GM06990 (cell line): ENCODE results near the gene KLK15.

Source experiments
- DNase-seq: peaks from one replicate; pipeline ENCODE4 v3.0.0-alpha.2; 2011; ENCODE audit not compliant: insufficient read length; ENCODE audit errors: extremely low read depth
- H3K27me3 ChIP-seq: replicated peaks from 2 replicates; pipeline ENCODE4 v1.6.0; 2011; ENCODE audit warnings: low read length; ENCODE audit not compliant: control insufficient read depth, insufficient read depth
- H3K36me3 ChIP-seq: 2 replicates; pipeline ENCODE4 v1.5.1; 2011; ENCODE audit warnings: low read length; ENCODE audit not compliant: control insufficient read depth, insufficient read depth
- H3K4me3 ChIP-seq: replicated peaks from 2 replicates; pipeline ENCODE4 v1.5.1; 2011; ENCODE audit warnings: low read depth, mild to moderate bottlenecking, control low read depth, low read length
- TF ChIP-seq, protein P1 (sequence below): IDR thresholded peaks from 2 replicates; pipeline ENCODE4 v1.5.1; 2011; ENCODE audit warnings: low read length, control low read depth, mild to moderate bottlenecking, inconsistent platforms; ENCODE audit not compliant: insufficient read depth, poor library complexity, severe bottlenecking

The KLK15 gene

DNA sequence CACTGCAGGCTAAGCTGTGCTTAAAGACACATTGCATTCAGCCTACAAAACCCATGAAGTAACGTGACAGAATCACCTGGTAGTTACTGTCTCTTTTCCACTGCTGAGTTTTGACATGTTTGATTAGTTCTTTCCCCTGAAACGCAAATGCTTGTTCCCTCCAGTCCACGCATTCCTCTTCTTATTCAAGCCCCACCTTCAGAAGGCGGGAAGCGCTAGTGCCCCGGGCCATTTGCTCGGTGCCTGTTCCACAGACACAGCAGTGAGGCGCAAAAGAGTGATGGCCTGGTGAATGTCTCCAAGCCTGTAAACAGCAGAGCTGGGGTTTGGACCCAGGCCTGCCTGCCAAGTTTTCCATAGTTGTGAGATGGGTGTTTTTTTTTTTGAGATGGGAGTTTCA is 32.3 kb downstream of the KLK15 start:
- peaks cover 40% of the 10 kb centered on the region for H3K36me3 ChIP-seq
- no peaks in the 10 kb centered on the region for H3K27me3 ChIP-seq
- no peak overlapping the region for H3K4me3 ChIP-seq
- TF ChIP-seq, protein P1, sequence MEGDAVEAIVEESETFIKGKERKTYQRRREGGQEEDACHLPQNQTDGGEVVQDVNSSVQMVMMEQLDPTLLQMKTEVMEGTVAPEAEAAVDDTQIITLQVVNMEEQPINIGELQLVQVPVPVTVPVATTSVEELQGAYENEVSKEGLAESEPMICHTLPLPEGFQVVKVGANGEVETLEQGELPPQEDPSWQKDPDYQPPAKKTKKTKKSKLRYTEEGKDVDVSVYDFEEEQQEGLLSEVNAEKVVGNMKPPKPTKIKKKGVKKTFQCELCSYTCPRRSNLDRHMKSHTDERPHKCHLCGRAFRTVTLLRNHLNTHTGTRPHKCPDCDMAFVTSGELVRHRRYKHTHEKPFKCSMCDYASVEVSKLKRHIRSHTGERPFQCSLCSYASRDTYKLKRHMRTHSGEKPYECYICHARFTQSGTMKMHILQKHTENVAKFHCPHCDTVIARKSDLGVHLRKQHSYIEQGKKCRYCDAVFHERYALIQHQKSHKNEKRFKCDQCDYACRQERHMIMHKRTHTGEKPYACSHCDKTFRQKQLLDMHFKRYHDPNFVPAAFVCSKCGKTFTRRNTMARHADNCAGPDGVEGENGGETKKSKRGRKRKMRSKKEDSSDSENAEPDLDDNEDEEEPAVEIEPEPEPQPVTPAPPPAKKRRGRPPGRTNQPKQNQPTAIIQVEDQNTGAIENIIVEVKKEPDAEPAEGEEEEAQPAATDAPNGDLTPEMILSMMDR, result no peak
- DNase-seq, result no peak

DNA sequence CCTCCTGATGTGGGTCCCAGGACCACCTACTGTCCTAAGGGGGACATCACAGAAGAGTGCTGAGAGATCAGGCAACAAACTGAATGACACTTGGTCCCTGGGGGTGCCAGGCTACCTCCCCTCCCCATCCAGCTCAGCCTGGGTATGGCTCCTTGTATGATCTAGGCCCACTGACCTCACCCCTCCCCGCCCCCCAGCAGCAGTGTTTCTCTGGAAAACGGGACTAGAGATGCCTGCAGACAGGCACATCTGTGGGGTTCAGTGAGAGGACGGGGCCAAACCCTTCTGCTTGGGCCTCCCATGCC is 33.9 kb downstream of the KLK15 start:
- no peak overlapping the region for H3K4me3 ChIP-seq
- TF ChIP-seq, protein P1, result no peak
- H3K27me3 ChIP-seq, result no peaks in the 10 kb centered on the region
- H3K36me3 ChIP-seq, result peaks cover 45% of the 10 kb centered on the region
- DNase-seq, result no peak

DNA sequence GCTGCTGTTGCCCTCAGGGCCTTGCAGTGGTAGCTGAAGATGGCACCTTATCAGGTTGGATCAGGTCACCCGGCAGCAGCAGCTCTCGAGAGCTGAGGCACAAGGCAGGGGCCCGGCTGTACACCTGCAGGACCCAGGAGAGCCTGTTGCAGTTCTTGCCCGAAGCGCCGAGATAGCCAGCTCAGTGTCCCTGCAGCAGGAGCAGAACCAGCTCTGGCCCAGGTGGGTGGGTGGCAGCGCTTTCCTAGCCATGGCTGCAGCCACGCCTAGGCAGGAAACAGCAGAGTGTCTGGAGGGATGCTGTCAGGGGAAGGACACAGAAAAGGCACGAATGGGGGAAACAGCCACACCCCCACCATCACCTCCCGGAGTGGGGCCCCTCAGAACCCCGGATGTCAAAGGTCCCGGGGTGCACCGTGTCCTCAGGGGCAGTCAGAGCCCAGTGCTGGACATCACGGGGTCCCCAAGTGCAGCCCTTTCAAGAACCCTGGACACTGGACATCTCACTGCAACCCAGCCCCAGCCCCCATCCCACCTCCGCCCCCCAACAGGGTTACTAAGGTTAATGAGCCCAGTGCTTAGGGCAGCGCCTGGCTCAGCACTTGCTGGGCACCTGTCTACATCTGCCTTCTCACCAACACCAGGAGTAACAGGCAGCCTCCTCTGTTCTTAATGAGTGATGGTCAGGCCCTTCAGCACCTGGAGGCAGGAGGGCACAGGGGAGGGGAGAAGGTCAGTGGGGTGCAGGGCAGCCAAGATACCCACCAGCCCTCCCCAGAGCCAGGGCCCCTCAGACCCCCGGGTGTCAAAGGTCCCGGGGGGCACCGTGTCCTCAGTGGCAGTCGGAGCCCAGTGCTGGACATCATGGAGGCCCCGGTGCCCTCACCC is 34.5 kb downstream of the KLK15 start:
- TF ChIP-seq, protein P1, result no peak
- H3K36me3 ChIP-seq, result peaks cover 45% of the 10 kb centered on the region
- DNase-seq, result no peak
- no peak overlapping the region for H3K4me3 ChIP-seq
- no peaks in the 10 kb centered on the region for H3K27me3 ChIP-seq

DNA sequence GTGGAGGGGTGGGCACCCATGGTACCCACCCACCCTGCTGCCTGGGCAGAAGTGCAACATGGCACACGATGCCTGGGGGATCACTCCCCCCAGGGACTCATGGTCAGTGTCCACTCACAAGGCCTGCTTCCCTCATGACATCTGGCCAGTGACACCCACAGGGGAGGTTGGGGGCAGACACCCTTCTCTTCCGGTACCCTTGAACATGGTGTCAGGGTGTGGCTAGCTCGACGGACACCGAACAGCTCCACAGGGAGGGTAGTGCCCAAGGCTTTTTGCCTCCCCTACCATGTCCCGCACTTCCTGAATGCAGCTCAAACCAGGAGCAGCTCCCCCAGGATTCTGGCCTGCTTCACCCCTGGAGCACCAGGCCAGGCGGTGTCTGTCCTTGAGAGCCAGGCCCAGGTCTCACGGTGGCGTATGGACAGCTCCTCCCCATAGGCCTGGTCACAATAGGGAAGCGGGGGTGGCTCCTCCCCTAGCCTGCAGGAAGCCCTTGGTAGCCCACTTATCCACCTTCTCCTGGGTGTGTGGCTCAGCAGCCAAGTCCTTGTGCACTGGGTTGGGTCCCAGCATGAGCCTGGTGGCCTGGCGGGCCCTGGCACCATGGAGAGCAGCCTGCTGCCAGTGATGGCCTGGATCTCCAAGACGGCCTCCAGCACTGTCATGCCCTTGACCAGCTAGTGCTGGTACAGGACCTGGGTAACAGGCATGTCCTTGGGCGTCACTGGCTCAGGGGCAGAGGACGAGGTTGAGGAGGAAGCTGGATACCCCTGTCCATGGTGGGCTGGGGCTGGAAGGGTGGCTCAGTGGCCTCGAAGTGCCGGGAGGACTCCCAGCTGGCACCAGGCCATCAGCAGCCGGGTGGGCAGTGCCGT is 35.4 kb downstream of the KLK15 start:
- TF ChIP-seq, protein P1, result no peak
- no peaks in the 10 kb centered on the region for H3K27me3 ChIP-seq
- peaks cover 45% of the 10 kb centered on the region for H3K36me3 ChIP-seq
- no peak overlapping the region for H3K4me3 ChIP-seq
- DNase-seq, result no peak

DNA sequence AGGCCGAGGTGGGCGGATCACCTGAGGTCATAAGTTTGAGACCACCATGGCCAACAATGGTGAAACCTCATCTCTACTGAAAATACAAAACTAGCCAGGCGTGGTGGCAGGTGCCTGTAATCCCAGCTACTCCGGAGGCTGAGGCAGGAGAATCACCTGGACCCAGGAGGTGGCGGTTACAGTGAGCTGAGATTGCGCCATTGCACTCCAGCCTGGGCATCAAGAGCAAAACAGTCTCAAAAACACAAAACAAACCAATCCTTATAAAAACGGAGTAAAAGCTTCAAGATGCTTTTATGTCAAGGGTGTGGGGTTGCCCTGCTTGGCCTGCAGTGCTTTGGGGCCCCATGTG is 36.0 kb downstream of the KLK15 start:
- peaks cover 45% of the 10 kb centered on the region for H3K36me3 ChIP-seq
- no peak for DNase-seq
- H3K27me3 ChIP-seq, result no peaks in the 10 kb centered on the region
- TF ChIP-seq, protein P1, result no peak
- no peak overlapping the region for H3K4me3 ChIP-seq
